Mesodermal cell (in vitro differentiated cells): ENCODE measurements around the gene GRIA4.

ENCODE experiments used
- H3K27ac ChIP-seq: 2 replicates; pipeline ENCODE4 v1.7.0; 2013; ENCODE audit warnings: mild to moderate bottlenecking, low read depth, low read length, moderate library complexity; ENCODE audit not compliant: severe bottlenecking
- H3K36me3 ChIP-seq: 2 replicates; pipeline ENCODE4 v1.7.1; 2013; ENCODE audit warnings: mild to moderate bottlenecking, low read length, moderate library complexity; ENCODE audit not compliant: control insufficient read depth, insufficient read depth
- H3K4me1 ChIP-seq: one replicate; pipeline ENCODE4 v1.7.1; 2013; ENCODE audit warnings: mild to moderate bottlenecking, low read length; ENCODE audit not compliant: insufficient read depth, control insufficient read depth, poor library complexity, severe bottlenecking
- H3K4me3 ChIP-seq: 2 replicates; pipeline ENCODE4 v1.7.0; 2013; ENCODE audit warnings: low read length, control low read depth, mild to moderate bottlenecking; ENCODE audit not compliant: insufficient read depth, poor library complexity, severe bottlenecking; ENCODE audit errors: extremely low read depth
- H3K9me3 ChIP-seq: 2 replicates; pipeline ENCODE4 v1.7.1; 2013; ENCODE audit warnings: mild to moderate bottlenecking, low read length, moderate library complexity; ENCODE audit not compliant: control insufficient read depth
- WGBS, 2 experiments: methylation state at CpG; one replicate each; pipeline ENCODE4 v1.1.5; 2013; ENCODE audit warnings: missing lambda C conversion rate in 2 of 2; ENCODE audit not compliant: insufficient coverage in 2 of 2; 5-methylcytosine and 5-hydroxymethylcytosine counted together

The GRIA4 gene

DNA sequence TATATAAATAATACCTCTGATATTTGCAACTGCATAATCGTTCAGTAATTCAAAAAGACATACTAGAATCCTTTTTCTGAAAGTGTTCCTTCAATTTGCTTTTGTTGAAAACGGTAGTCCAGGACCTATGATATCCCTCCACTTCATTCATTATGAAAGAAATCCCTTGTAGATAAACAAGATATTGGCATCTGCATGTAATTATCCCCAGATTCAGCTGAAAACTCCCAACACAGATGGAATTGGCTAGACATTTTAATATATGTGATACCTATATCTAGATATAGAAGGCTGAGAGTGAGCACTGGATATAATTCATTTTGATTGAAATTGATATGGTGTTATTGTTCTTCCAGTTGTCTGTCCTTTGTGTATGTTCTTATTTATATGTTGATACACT is 302.8 kb downstream of the GRIA4 start:
- H3K4me3 ChIP-seq: no peak overlapping the region
- no peaks in the 10 kb centered on the region for H3K36me3 ChIP-seq
- H3K4me1 ChIP-seq: peaks cover 6% of the 10 kb centered on the region
- H3K9me3 ChIP-seq: no peaks in the 10 kb centered on the region
- no CpG with 5 or more reads among the region's 2 CpGs for WGBS, 2 experiments
- no peak overlapping the region for H3K27ac ChIP-seq

DNA sequence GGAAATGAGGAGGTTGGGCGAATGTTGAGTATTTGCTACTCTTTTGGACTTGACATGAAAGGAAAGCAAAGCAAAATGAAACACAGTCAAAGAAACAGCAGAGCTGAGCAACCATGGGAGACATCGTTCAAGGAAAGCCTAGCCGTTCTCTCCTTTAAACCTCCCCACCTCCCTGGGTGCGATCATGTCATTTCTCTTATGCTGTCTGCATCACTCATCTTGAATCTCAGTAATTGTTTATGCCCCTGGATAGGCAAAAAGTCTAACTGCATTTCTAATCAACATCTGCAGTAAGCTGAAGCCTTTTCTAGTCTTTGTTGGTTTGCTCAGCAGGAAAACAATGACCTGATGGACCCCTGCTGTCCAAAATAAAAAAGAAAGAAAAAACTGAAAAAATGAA is 305.1 kb downstream of the GRIA4 start:
- 24 to 39% methylated on average over 3 to 4 of the region's 4 CpGs for WGBS, 2 experiments

DNA sequence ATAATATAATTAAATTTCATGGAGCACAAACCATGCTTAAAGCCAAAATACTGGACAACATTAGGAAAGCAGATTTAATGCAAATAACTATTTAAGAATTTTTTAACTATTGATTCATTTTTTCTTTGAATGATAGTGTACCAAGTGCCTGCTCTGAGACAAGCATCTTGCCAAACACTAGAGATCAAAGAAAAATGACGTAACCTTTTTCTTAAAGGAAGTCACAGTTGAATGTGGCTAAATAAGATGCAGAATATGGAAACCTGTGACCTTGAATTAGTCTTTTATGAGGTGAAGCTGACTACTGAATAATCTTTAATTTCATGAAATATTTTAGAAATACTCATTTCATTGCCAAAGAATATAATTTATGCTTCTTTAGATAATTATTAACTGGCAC is 308.2 kb downstream of the GRIA4 start:
- Histone ChIP-seq H3K4me1 (no peaks in the 10 kb centered on the region), H3K27ac (no peak overlapping the region), H3K9me3 (no peaks in the 10 kb centered on the region), H3K36me3 (no peaks in the 10 kb centered on the region), H3K4me3 (no peak overlapping the region)
- 100% methylated on average over 1 of the region's 1 CpG; no CpG with 5 or more reads in 1 of the 2 experiments for WGBS, 2 experiments

More for the DNA sequence above, 305.1 kb downstream of the GRIA4 start:
- Histone ChIP-seq H3K4me3 (no peak overlapping the region), H3K9me3 (no peaks in the 10 kb centered on the region), H3K27ac (peak overlapping the region; percentile 3), H3K4me1 (peaks cover 6% of the 10 kb centered on the region), H3K36me3 (no peaks in the 10 kb centered on the region)

DNA sequence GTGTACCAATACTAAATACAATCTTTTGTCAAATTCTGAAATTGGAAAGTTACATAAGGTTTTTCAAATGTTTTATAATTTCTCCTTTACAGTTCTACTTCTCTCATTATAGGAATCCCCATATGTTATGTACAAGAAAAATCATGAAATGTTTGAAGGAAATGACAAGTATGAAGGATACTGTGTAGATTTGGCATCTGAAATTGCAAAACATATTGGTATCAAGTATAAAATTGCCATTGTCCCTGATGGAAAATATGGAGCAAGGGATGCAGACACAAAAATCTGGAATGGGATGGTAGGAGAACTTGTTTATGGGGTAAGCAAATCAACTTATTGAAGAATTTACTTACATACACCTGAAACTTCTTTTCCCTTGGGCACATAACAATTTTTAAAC is 308.7 kb downstream of the GRIA4 start:
- Histone ChIP-seq H3K4me3 (no peak overlapping the region), H3K36me3 (no peaks in the 10 kb centered on the region), H3K9me3 (no peaks in the 10 kb centered on the region), H3K4me1 (no peaks in the 10 kb centered on the region), H3K27ac (no peak overlapping the region)

DNA sequence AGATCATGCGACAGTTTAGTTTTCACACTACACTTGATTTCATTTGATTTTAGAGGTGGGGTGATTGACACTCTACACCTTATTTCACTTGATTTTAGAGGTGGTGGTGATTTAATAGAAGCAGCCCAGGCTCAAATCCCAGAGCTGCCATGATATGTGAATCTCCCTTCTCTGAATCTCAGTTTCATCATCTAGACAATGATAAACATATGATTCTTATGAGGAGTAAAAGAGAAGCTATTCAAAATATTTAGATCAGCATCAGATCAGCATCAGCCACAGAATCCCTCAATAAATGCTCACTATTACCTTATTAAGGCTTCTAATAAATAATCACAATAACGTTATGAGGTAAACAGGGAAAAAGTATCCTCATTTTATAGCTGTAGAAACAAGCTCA is 313.4 kb downstream of the GRIA4 start:
- no peak overlapping the region for H3K27ac ChIP-seq
- H3K4me1 ChIP-seq: no peaks in the 10 kb centered on the region
- H3K36me3 ChIP-seq: no peaks in the 10 kb centered on the region
- 100% methylated on average over 1 of the region's 2 CpGs; no CpG with 5 or more reads in 1 of the 2 experiments for WGBS, 2 experiments
- H3K9me3 ChIP-seq: no peaks in the 10 kb centered on the region
- H3K4me3 ChIP-seq: no peak overlapping the region

DNA sequence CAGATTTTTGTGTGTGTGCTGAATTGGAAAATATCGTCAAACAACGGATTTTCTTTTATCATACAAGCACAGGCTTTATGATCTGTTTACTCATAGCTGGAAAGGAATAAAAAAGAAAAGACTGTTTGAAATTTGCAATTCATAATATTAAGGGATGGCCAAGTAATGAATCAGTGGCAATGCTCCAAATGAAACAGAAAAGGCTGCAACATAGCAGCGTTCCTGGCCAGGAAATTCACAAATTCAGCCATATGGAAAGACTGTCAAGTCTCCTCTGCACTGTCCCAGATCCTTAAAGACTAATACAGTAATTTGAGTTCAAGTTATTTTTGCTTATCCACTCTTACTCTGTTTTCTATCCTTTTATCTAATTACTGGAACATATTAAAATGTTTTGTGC is 313.9 kb downstream of the GRIA4 start:
- Histone ChIP-seq H3K4me3 (no peak overlapping the region), H3K4me1 (no peaks in the 10 kb centered on the region), H3K27ac (no peak overlapping the region), H3K9me3 (no peaks in the 10 kb centered on the region), H3K36me3 (no peaks in the 10 kb centered on the region)
- 80% methylated on average over 1 of the region's 3 CpGs; no CpG with 5 or more reads in 1 of the 2 experiments for WGBS, 2 experiments

DNA sequence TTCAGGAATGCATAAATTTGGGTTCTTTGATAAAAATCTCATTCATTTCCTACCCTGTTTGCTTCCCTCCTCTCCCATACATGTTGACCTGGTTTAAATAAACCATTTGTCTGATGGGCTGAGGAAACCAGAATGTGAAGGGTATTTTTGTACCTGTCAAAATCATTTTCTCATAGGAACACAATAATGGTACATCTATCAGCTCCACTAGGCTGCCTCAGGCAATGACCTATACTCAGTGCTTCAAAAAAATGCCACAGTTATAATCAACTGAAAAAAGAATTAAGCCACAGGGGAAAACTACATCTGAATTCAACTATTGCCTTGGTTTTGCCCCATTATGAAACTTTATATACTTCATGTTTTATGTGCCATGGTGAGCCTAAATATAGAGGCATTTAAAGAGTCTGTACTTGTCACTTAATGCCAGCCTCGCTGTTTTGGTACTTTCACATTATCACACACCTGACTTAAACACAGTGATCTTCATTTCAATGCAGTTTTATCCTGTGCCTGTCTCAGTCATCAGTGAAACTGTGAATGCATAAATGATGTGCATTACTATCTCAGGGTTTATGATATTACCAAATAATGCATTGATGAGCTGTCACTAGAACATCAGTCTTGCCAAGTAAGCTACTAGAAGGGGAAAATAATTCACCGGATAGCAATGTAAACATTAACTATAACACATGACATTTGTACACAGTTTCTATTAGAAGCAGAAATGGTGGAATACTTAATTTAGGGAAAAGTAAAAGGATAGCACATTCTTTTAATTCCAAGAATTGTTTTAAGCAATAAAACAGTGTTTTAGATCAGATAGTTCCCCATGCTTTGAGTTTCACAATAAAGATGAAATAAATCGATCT is 319.4 kb downstream of the GRIA4 start:
- H3K4me3 ChIP-seq: no peak overlapping the region
- no CpG with 5 or more reads among the region's 3 CpGs for WGBS, 2 experiments
- H3K9me3 ChIP-seq: no peaks in the 10 kb centered on the region
- no peaks in the 10 kb centered on the region for H3K4me1 ChIP-seq
- H3K36me3 ChIP-seq: no peaks in the 10 kb centered on the region
- no peak overlapping the region for H3K27ac ChIP-seq

DNA sequence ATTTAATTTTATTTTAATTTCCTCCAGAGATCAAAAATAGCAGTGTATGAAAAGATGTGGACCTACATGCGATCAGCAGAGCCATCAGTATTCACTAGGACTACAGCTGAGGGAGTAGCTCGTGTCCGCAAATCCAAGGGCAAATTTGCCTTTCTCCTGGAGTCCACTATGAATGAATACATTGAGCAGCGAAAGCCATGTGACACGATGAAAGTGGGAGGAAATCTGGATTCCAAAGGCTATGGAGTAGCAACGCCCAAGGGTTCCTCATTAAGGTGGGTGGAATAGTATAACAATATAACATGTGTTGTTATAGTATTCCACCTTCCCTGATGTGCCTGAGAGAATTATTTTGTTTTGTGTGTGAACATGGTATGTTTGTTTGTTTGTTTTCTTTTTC is 323.8 kb downstream of the GRIA4 start:
- Histone ChIP-seq H3K4me3 (no peak overlapping the region), H3K9me3 (no peaks in the 10 kb centered on the region), H3K27ac (no peak overlapping the region), H3K4me1 (peaks cover 17% of the 10 kb centered on the region), H3K36me3 (no peaks in the 10 kb centered on the region)
- WGBS, 2 experiments: 93 to 100% methylated on average over 2 to 5 of the region's 6 CpGs

DNA sequence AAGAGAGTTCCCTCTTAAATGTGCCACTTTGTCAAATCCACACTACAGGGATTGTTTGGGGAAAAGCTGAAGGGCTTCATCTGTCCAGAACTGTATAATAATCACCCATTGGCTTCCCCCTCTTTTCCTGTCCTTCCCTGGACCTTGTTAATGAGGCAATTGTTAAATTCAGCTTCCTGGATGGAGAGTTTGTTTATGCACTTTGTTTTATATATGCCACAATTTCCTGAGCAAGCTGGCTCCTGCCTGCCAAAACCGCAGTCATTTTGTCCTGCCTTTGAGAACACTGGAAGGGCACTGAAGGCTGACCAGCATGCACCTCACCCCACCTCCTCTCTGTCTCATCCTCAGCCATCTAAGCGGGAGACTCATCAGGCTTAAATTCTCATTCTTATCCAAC is 325.9 kb downstream of the GRIA4 start:
- H3K4me1 ChIP-seq: peaks cover 17% of the 10 kb centered on the region
- H3K9me3 ChIP-seq: no peaks in the 10 kb centered on the region
- H3K27ac ChIP-seq: peak overlapping the region; percentile 65
- H3K4me3 ChIP-seq: no peak overlapping the region
- WGBS, 2 experiments: 63% methylated on average over 1 of the region's 2 CpGs; no CpG with 5 or more reads in 1 of the 2 experiments
- H3K36me3 ChIP-seq: no peaks in the 10 kb centered on the region

DNA sequence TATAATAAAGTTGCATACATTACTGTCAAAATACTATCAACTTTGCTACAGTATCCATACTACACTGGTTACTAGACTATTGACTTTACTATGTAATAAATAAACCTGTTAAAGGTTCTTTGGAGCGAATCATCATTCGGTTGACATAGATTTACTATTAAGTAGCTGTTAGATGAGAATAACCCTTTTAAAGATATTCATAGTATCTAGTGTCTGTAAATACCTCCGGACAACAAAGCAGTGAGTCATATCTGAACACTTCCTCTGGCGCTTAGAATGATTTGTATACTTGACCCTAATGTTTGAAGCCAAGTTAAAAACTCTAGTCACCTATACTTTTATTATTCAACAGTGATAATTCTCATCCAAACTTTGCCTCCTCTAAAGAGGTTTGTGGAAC is 327.5 kb downstream of the GRIA4 start:
- Histone ChIP-seq H3K4me1 (peaks cover 17% of the 10 kb centered on the region), H3K27ac (peak overlapping the region; percentile 83)
- WGBS, 2 experiments: no CpG with 5 or more reads among the region's 4 CpGs

DNA sequence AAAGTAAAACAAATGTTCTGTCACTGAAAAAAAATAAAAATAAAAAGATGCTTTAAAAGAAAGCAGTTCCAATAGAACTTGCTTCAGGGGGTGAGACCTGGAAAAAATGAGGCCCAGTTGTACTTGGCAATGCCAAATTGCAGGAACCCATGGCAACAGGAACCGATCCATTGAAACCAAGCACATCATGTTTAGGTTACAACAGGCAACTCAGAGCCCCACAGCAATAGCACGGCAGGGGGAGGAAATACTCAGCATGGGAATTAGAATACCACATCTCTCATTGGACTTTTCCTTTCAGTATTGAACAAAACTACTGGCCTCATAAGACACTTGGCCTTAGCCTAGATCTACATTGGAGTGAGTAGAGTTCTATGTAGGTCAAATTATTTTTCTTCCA is 327.9 kb downstream of the GRIA4 start:
- Histone ChIP-seq H3K9me3 (no peaks in the 10 kb centered on the region), H3K4me3 (no peak overlapping the region), H3K36me3 (no peaks in the 10 kb centered on the region), H3K4me1 (peaks cover 20% of the 10 kb centered on the region), H3K27ac (peak overlapping the region; percentile 83)
- WGBS, 2 experiments: 80% methylated on average over 1 of the region's 2 CpGs; no CpG with 5 or more reads in 1 of the 2 experiments

More for the DNA sequence above, 327.5 kb downstream of the GRIA4 start:
- no peak overlapping the region for H3K4me3 ChIP-seq
- no peaks in the 10 kb centered on the region for H3K9me3 ChIP-seq
- no peaks in the 10 kb centered on the region for H3K36me3 ChIP-seq
